GM18873 (cell line): Measurements from ENCODE around the gene CCT6B.

Source experiments
- ATAC-seq: cut with Tn5 transposase; IDR thresholded peaks from one replicate; pipeline ENCODE4 v1.9.1; 2021; ENCODE audit warnings: mild to moderate bottlenecking, moderate library complexity, moderate number of reproducible peaks; ENCODE audit not compliant: unreplicated experiment, low FRiP score

The CCT6B gene

DNA sequence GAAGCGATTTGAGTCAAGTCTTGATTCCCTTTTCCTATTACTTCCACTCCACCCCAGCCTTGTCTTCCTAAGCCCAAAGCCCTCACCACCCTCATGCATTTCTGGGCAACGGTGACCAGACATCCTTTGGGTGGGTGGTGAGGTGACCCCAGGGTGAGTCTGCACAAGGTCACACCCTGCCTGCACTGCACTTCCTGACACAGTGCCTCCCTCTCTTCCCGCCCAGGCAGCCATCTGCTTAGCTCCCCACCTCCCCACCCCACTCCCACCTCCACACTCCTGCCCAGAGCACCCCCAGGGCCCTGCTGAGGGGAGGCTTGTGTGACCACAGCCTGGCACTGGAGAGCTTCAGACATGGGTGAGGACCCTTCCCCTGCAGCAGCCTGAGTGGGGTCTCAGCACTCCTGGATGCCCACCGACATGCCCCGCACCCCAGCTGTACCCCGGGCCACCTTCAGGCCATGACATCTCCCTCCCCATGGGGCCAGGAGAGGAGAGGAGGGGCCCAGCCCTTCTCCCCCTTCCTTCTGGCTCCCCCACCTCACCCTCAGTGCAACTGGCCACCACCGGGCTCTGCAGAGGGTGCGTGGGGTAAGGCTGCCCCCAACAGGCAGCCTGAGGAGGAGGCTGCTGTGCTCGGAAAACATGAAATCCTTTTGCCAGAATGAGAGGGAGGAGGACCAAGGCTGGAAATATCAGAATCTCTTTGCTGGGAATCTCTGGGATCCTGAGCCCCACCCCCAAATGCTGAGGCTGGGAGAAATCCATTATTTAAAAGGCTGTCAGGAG lies 68.6 kb downstream of the CCT6B start:
- no peak for ATAC-seq

DNA sequence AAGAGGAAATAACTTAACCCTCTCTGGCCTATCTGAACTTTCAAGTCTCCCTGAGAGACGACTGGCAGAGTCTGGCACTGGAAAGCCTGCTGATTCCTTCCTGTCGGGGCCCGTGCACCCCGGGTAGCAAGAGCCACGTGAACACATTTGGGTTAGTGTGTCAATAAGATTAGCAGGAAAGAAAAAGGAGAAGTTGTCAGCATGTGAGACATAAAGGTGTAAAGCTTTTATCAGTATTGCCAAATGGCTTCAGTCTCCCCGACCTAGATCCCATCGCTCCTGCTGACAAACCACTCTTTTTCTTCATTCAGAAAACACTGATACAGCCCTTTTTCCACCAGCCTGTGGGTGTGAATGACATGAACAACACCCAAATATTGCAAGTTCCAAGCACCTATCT lies 74.4 kb downstream of the CCT6B start:
- no peak for ATAC-seq

DNA sequence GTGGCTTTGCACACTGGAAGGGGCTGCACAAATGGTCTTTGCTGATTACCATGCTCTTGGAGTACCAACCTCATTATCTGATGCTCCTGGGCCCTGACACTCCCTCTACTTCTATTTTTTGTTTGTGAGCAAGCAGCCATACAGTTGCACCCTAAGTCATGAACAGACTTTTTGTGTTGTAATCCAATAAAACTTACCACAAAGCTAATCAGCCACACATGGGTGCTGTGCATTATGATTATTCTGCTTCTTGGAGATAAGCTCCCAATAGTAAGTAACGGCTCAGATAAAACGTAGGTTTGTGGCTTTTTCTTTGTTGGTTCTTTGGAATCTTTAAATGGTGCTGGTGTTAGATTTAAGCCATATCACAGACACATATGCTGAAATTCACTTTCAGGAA lies 76.2 kb downstream of the CCT6B start:
- no peak for ATAC-seq

DNA sequence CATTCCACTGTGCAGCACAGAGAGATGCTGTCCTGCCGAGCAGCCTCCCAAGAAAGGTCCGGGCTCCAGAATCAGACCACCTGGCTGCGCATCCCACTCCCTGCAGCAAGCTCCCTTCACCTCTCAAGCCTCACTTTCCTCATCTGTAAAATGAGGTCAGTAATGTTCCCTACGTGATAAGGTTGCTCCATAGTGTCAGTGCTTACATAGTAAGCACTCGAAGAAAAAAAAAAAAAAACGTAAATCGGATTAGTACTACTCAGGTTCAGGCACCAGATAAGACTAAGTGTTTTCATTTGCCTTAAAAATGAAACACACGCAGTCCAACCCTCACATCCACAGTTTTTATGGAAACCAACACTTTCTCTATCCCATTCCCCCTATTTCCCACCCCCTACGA lies 76.7 kb downstream of the CCT6B start:
- no peak for ATAC-seq

DNA sequence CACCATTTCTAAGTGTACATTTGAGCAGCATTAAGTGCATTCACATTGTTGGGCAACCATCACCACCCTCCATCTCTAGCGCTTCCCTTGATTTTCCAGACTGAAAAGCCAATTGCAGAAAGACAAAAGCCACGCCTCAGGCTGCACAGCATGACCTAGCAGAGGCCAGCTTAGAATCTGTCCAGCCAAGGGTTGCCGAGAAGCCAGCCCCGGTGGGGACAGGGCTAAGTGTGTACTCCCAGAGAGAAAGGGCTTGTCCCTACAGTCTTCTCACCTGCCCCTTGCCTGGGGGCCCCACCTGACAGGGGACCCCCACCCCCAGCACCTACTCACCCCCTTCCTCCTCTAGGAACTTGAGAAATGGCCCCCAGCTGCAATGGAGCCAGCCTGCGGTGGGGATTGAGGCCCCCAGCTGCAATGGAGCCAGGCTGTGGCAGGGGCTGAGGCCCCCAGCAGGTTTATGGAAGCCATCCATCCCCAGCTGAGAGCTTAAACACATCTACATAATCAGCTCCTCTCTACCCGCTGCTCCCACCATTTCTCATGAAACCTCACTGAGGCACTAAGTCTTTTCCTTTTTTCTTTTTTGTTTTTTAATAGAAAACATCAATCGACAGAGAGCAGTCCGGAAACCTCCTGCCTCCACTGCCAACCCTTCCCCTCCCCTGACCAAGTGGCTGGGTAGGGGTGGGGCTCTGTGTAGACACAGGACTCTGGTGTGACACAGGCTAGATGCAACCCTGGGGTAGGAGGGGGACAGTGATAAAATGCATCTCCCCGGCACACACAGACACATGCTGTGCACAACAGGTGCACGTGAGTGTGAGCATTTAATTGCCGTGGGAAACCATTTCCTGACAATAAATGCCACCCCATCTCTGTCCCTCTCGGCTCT lies 77.9 kb downstream of the CCT6B start:
- no peak for ATAC-seq

DNA sequence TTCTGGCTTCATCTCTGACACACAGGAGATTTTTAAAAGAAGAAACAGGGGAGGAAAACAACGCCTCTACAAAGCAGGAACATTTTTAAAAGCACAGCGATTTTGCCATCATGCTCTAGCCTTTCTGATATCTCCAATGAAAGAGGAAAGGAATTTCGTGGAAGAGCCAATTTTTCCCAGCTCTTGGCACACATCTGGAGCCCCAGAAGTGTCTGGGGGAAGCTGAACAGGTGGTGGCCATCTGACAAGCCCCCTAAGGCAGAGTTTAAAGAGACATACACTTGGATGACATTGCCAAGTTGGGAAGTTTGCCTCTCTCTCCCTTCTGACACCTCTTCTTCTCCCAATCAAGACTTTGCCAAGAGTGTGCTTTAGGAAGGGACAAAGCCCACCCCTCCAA lies 82.1 kb downstream of the CCT6B start:
- ATAC-seq: no peak
